ENCODE results near the gene PTPRN.
A peak's percentile ranks its signal among the peaks of the same experiment; 100 is the strongest.

PTPRN gene

GRCh38 chr2:219250049-219250781, 59.0 kb downstream of the PTPRN start:
- Histone ChIP-seq H3K79me2 (ENCODE audit: insufficient read depth, low read length) (no peaks in the 10 kb centered on the region), H3K27me3 (ENCODE audit: insufficient read depth, low read length) (no peaks in the 10 kb centered on the region), H3K9ac (ENCODE audit: low read length) (peak overlapping the region; percentile 68), H2AFZ (ENCODE audit: low read length) (no peak overlapping the region), H3F3A (ENCODE audit: insufficient read depth, low read length) (0 out of 2 replicates have a peak, but pooled peaks cover 2% of the 10 kb centered on the region), H3K9me3 (ENCODE audit: low read length) (no peaks in the 10 kb centered on the region), H3K4me2 (ENCODE audit: low read length) (peak overlapping the region; percentile 73), H3K27ac (ENCODE audit: low read depth, low read length, poor library complexity, severe bottlenecking) (peak overlapping the region; percentile 98), H4K20me1 (ENCODE audit: insufficient read depth, low read length) (no peaks in the 10 kb centered on the region), H3K9me2 (ENCODE audit: low read depth, low read length) (no peaks in the 10 kb centered on the region), H3K4me1 (ENCODE audit: insufficient read depth, low read length, severe bottlenecking) (peaks cover 83% of the 10 kb centered on the region), H3K36me3 (ENCODE audit: insufficient read depth, low read length) (peaks cover 48% of the 10 kb centered on the region), H3K4me3 (ENCODE audit: low read depth, low read length, poor library complexity, severe bottlenecking) (peak overlapping the region; percentile 51)
- TF ChIP-seq EZH2 (IDR thresholded peaks at IDR 0.05; ENCODE audit: borderline replicate concordance, low read length), result no peak
- no peak for TF ChIP-seq CTCF (IDR thresholded peaks at IDR 0.05; ENCODE audit: low read length)

- Histone ChIP-seq H3K79me2 (ENCODE audit: insufficient read depth, low read length) (no peaks in the 10 kb centered on the region), H3K4me2 (ENCODE audit: low read length) (peak overlapping the region; percentile 73), H3K4me3 (ENCODE audit: low read depth, low read length, poor library complexity, severe bottlenecking) (peak overlapping the region; percentile 51), H4K20me1 (ENCODE audit: insufficient read depth, low read length) (no peaks in the 10 kb centered on the region), H3F3A (ENCODE audit: insufficient read depth, low read length) (no peaks in the 10 kb centered on the region), H3K36me3 (ENCODE audit: insufficient read depth, low read length) (peaks cover 48% of the 10 kb centered on the region), H3K4me1 (ENCODE audit: insufficient read depth, low read length, severe bottlenecking) (peaks cover 80% of the 10 kb centered on the region), H3K9me2 (ENCODE audit: low read depth, low read length) (no peaks in the 10 kb centered on the region), H3K27me3 (ENCODE audit: insufficient read depth, low read length) (no peaks in the 10 kb centered on the region), H3K9me3 (ENCODE audit: low read length) (no peaks in the 10 kb centered on the region), H3K27ac (ENCODE audit: low read depth, low read length, poor library complexity, severe bottlenecking) (peak overlapping the region; percentile 98), H2AFZ (ENCODE audit: low read length) (no peak overlapping the region), H3K9ac (ENCODE audit: low read length) (peak overlapping the region; percentile 68)
- TF ChIP-seq EZH2 (IDR thresholded peaks at IDR 0.05; ENCODE audit: borderline replicate concordance, low read length), result no peak
- no peak for TF ChIP-seq CTCF (IDR thresholded peaks at IDR 0.05; ENCODE audit: low read length)
Observed at GRCh38 chr2:219249203-219249980, 59.8 kb downstream of the PTPRN start.

GRCh38 chr2:219248845-219249202, 60.4 kb downstream of the PTPRN start:
- peak overlapping the region; percentile 98 for H3K27ac ChIP-seq (ENCODE audit: low read depth, low read length, poor library complexity, severe bottlenecking)
- no peaks in the 10 kb centered on the region for H4K20me1 ChIP-seq (ENCODE audit: insufficient read depth, low read length)
- no peaks in the 10 kb centered on the region for H3F3A ChIP-seq (ENCODE audit: insufficient read depth, low read length)
- no peak for TF ChIP-seq EZH2 (IDR thresholded peaks at IDR 0.05; ENCODE audit: borderline replicate concordance, low read length)
- TF ChIP-seq CTCF (IDR thresholded peaks at IDR 0.05; ENCODE audit: low read length), result no peak
- H3K9me2 ChIP-seq (ENCODE audit: low read depth, low read length), result no peaks in the 10 kb centered on the region
- H3K27me3 ChIP-seq (ENCODE audit: insufficient read depth, low read length), result no peaks in the 10 kb centered on the region
- H2AFZ ChIP-seq (ENCODE audit: low read length), result no peak overlapping the region
- no peaks in the 10 kb centered on the region for H3K9me3 ChIP-seq (ENCODE audit: low read length)
- H3K79me2 ChIP-seq (ENCODE audit: insufficient read depth, low read length), result no peaks in the 10 kb centered on the region
- peaks cover 78% of the 10 kb centered on the region for H3K4me1 ChIP-seq (ENCODE audit: insufficient read depth, low read length, severe bottlenecking)
- H3K4me3 ChIP-seq (ENCODE audit: low read depth, low read length, poor library complexity, severe bottlenecking), result peak overlapping the region; percentile 51
- H3K9ac ChIP-seq (ENCODE audit: low read length), result peak overlapping the region; percentile 68
- H3K4me2 ChIP-seq (ENCODE audit: low read length), result peak overlapping the region; percentile 73
- peaks cover 48% of the 10 kb centered on the region for H3K36me3 ChIP-seq (ENCODE audit: insufficient read depth, low read length)
